GM19240 (cell line): ENCODE measurements around the gene PSKH1.

Experiments used
- DNase-seq: peaks from one replicate; pipeline ENCODE4 v3.0.0; 2011; ENCODE audit warnings: low spot score; ENCODE audit not compliant: insufficient read length

Gene PSKH1

GRCh38 chr16:67977469-67978227 is 84.6 kb downstream of the PSKH1 start:
- DNase-seq: no peak
